ENCODE data around the gene REG3A.

Gene REG3A

GRCh38 chr2:79116997-79117928 lies 42.3 kb downstream of the REG3A start:
- no peak for DNase-seq

DNA sequence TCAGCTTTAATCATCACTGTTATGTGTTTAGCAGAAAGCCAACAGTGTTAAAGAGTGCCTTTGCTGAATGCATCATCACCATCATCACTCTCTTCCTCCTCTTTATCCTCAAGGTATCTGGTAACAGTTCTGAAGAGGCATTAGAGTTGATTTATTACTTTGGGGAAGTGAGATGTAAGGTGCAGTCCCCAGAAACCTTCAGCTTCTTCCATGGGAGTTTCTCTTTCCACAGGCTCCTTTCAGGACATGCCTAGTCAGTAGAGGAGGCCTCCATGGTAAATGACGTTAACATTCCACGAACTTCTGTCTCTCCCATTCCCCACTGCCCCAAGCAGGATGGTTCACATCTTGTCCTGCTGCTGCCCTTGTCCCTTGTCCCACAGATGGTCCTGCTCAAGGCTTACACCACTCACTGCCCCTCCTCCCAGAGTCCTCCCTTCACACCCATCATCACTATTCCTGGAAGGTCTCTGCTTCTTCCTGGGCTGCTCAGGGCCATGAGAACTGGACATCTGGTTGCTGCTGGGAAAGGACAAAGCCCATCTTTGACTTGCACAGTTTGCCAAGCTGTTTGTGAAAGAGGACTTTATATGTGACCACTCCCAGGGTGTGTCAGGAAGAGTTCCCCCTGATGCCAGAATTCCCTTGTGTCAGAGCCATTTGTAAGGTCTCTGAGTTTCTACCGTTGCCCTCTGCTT lies 44.6 kb downstream of the REG3A start:
- no peak for DNase-seq

DNA sequence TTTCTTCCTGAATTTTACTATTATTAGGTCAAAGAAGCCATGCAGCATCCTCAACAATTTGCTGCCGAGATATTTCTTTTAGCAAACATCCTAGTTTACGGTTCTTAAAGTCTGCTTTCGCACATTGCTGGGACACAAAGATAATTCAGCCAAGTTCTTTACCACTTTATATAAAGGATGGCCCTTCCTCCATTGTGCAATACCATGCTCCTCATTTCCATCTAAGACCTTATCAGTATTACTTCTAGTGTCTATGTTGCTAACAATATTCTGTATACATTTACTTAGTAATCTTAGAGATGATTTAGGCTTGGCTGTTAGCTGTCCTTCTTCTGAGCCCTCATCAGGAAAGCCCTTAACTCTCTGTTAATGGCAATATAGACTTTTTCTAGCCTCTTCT lies 47.3 kb downstream of the REG3A start:
- DNase-seq = no peak

Measured in cortex of kidney (tissue), 1 donor.